GM18868 (cell line): ENCODE results near the gene BBIP1.

Experiments used
- ATAC-seq: cut with Tn5 transposase; IDR thresholded peaks from one replicate; pipeline ENCODE4 v1.9.1; 2021; ENCODE audit warnings: mild to moderate bottlenecking, moderate library complexity; ENCODE audit not compliant: unreplicated experiment

The BBIP1 gene

GRCh38 chr10:110885932-110886674 is 32.9 kb downstream of the BBIP1 start:
- no peak for ATAC-seq

DNA sequence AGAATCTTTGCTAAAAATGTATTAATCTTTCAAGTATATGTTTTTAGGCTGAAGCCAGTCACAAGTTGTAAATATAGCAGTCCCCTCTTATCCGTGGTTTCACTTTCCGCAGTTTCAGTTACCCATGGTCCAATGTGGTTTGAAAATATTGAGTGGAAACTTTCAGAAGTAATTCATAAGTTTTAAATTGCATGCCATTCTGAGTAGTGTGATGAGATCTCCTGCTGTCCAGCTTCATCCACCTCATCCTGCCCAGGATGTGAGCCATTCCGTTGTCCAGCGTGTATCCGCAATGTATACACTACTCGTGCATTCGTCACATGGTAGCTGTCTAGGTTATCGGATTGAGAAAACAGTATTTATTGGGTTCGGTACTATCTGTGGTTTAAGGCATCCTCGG is 35.1 kb downstream of the BBIP1 start:
- ATAC-seq = no peak

DNA sequence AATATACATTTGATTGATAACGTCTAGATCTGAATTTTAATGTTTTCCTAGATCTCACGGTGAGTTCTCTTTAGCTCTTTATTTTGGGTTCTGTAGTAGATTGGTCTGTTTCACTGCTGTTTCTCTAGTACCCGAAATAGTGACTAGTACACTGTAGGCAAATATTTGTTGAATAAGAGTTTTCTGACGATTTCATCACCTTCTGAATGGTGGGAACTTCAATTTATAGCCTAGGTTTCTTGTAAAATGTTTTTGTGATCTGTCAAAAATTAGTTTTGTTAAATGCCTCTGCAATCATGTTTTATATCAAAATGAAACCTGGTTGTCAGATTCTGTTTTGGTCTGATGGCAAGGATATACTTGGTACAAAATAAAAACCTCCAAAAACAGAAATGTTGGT is 37.1 kb downstream of the BBIP1 start:
- no peak for ATAC-seq

GRCh38 chr10:110881247-110881646 is 37.7 kb downstream of the BBIP1 start:
- no peak for ATAC-seq

DNA sequence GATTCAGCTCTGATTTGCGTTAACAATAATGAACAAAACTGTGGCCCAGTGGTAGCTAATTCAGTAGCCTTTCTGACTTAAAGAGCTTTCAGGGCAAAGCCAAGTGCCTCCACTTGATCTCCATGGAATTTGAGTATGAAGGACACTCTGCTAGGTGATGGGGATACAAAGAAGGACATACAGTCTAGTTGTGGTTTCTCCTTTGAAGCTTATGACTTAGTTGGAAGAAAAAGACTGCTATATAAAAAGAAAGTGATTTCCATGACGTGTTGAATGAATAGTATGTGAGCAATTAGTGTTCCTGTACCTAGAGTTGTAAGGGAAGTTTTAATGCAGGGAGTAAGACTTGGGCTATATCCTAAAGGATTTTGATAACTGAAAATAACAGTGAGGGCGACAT is 39.0 kb downstream of the BBIP1 start:
- ATAC-seq = no peak

DNA sequence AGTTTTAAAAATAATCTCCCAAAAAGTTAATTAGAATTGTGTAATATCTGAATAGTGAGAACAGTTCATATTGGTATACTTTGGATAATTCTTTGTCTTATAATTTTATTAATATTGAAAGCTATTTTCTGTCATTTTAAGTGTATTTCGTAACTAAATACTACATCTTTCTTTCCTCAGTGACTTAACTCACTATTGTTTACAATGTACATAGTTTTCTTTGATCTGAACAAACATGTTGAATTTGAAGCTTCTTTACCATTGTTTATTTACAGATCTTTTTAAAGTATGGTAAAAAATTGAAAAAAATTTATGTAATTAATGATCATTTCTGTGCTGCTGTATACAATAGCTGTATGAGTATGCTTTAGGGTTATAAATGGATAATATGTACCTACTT is 42.2 kb downstream of the BBIP1 start:
- ATAC-seq = no peak

- ATAC-seq = no peak
Measured at GRCh38 chr10:110876000-110876399, 43.0 kb downstream of the BBIP1 start.

DNA sequence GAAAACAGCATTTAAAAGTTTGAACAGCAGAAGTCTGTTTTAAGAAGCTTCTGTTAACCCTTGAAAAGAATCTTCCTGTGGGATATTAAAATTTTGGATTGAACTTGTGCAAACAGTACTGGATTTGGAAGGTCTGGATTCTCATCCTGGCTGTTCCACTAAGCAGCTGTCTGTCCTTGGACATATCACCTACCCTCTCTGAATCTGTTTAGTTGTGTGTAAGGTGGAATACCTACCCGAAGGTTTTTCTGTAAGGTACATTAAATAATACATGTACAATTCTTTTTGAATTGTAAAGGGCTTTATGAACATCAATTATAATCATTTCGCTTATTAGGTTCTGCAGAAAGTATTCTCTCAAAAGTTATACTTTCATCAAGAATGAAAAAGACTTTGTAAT is 45.0 kb downstream of the BBIP1 start:
- ATAC-seq = no peak

DNA sequence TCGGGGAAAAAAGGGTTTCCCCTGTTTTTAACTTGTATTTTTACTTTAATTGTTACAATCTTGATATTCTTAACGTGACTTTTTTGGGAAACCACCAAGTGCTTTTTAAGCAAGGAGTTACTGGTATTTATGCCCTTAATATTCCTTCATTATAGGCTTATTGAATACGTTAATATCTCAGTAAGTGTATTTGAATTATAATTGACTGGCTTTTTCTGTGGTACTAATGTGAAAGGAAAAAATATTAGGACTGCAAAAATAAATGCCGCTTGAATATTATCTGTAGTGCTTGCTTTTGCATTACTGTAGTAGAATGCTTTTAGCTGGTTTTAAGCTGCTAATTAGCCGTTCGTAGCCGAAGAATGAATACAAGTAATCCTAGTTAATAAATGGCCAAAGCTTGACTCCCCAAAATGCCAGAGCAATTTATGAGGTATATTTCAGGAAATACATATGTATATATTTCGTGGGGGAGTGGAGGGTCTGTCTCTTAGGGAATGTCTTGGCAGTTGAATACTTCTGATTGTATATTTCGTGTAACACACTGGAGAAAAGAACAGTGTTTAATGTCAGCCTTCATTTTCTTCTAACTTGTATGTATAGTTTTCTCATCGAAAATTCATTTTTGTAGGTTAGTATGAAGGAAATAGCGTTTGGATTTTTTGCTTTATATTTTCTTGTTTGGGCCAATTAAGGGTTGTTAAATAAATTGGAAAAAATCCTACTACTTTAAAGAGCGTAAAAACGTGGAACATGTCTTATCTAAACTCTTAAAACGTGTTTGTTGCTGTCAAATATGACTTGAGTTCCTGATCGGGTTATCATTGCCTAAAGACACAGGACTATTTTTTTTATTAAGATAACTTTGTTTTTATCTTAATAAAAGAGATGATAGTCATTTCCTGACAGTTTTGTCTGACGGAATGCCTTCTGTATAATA is 45.7 kb downstream of the BBIP1 start:
- no peak for ATAC-seq

GRCh38 chr10:110872145-110872983 is 46.6 kb downstream of the BBIP1 start:
- peak; percentile 37 for ATAC-seq

GRCh38 chr10:110871298-110872084 is 47.5 kb downstream of the BBIP1 start, which contains the start of gene PDCD4:
TSS of gene PDCD4 (plus strand) at chr10:110871928. CDS start at chr10:110876028, 4,100 bp downstream.
- peak; percentile 73 for ATAC-seq

DNA sequence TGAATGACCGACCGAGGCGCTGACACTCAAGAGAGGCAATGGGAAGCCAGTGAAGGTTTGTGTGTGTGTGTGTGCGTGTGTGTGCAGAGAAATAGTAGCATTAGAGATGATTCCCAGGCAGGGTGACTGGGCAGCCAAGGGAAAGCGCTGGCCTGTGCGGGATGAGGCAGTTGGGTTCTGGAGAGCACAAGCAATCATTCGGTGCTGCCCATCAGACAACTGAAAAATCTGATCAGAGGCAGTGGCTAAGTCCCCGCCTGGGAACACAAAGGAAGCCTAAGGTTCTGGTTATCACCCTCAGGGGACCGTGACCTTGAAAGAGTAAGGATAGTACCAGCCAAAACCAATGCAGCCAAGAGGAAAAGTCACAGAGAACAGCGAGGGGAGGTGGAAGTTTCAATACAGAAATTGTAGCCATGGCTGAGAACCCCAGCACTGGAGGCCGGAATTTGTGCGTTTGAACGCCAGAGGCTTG is 48.1 kb downstream of the BBIP1 start:
- no peak for ATAC-seq

DNA sequence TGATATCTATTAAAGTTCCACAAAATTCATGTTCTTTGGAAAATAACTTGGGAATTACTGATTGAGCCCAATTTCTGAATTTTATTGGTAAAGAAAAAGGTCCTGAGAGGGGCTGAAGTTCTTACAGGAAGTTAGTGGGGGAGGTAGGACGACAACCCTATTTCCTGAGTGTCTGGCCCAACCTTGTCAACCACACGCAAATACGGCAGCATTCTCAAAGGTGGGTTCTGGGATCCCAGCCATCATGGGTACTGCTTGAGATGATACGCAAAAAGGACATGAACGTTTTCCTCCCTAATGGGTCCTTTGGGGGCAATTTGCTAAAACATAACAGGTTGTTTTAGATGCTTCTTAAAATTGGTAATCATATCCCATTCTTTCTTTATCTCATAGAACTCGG is 50.0 kb downstream of the BBIP1 start:
- no peak for ATAC-seq

DNA sequence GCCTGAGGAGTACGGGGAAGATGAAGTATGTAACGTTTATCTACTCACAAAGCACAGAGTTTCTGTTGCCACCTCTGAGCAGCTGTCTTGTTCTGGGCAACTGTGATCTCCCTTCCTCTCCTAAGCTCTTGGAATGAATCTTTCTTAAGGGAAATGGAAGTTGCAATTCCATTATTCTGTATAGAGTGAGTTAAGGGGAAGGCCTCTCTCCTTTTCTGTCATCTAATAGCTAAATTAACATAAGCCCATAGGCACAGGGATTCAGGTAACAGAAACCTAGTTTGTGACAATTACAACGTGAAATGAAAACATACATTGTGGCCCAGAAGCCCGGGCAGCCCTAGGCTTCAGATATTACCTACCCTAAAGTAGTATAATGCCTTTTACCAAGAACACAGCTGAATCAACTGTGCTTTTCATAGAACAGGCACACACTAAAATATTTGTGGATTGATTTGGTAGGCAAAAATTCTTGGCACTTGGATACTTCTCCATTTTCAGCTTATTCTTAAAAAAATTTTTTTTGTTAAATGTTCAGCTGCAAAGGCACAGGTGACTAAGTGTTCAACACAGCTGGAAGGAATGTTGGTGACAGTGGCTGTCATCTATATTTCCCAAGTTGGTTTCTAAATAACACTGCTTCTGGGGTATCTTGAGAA is 51.0 kb downstream of the BBIP1 start:
- no peak for ATAC-seq

GRCh38 chr10:110867011-110867806 is 51.8 kb downstream of the BBIP1 start:
- peak; percentile 41 for ATAC-seq

- peak; percentile 26 for ATAC-seq
Measured at GRCh38 chr10:110865809-110866482, 53.0 kb downstream of the BBIP1 start.

GRCh38 chr10:110865186-110865808 is 53.7 kb downstream of the BBIP1 start:
- no peak for ATAC-seq

DNA sequence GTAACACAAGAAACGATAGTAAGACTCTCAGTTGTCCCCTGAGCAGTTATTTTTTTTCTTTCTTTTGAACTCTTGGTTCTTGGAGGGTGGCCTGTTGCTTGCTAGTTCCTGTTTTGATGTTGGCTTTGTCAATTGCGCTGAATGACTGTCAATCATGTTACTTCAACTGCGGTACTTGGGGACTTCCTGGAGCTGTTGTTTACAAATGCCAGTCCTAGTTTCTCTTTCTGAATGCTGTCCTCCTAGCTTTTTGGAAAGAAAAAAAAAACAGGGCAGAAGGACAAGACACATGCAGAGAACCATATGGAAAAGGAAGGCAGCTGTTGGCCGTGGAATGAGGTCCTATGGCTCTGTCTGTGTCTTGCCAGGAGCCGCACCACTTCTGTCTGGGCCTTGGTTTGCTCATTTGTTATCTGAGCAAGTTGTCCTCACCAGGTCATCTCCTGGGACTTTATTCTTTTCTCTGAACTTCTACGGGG is 54.3 kb downstream of the BBIP1 start:
- ATAC-seq = peak; percentile 58
